PFSK-1 (cell line): ENCODE results near the gene ATP13A3.

ENCODE experiments used
- FOXP2 ChIP-seq: optimal IDR thresholded peaks from 2 replicates; pipeline ENCODE3; 2011; ENCODE audit warnings: borderline replicate concordance, control low read depth, inconsistent platforms; ENCODE audit not compliant: insufficient read depth; ENCODE audit errors: extremely low read length, extremely low read depth
- POLR2AphosphoS5 ChIP-seq: IDR thresholded peaks from 2 replicates; pipeline ENCODE4 v1.6.1; 2012; ENCODE audit warnings: low read depth, mild to moderate bottlenecking, control low read depth, low read length, moderate library complexity
- REST ChIP-seq, 2 experiments: IDR thresholded peaks; 2 replicates each; pipeline versions ENCODE4 v1.6.1 to v1.8.0; 2011 to 2012; ENCODE audit warnings: low read depth in 2 of 2, low read length in 2 of 2, control low read depth in 1 of 2, inconsistent platforms in 1 of 2, mild to moderate bottlenecking in 1 of 2, moderate library complexity in 1 of 2; ENCODE audit not compliant: insufficient read depth in 1 of 2
- SIN3A ChIP-seq: IDR thresholded peaks from 2 replicates; pipeline ENCODE4 v1.6.1; 2012; ENCODE audit warnings: mild to moderate bottlenecking, low read length, moderate library complexity, borderline replicate concordance; ENCODE audit not compliant: insufficient read depth
- TAF1 ChIP-seq: IDR thresholded peaks from 2 replicates; pipeline ENCODE4 v1.6.1; 2012; ENCODE audit warnings: low read length, control low read depth, borderline replicate concordance; ENCODE audit not compliant: insufficient read depth

Gene ATP13A3

GRCh38 chr3:194517333-194517732 is 30.5 kb upstream of the ATP13A3 start:
- TF ChIP-seq POLR2AphosphoS5 (no peak), TAF1 (no peak), SIN3A (no peak), FOXP2 (no peak), REST (IDR thresholded peaks at IDR 0.05; ENCODE audit: insufficient read depth in 1 of 2, low read depth in 2 of 2, low read length in 2 of 2) (no peak)

GRCh38 chr3:194514626-194515025 is 27.8 kb upstream of the ATP13A3 start:
- TF ChIP-seq FOXP2 (no peak), TAF1 (no peak), POLR2AphosphoS5 (no peak), REST (IDR thresholded peaks at IDR 0.05; ENCODE audit: insufficient read depth in 1 of 2, low read depth in 2 of 2, low read length in 2 of 2) (no peak), SIN3A (no peak)

- no peak for TF ChIP-seq FOXP2
- TF ChIP-seq SIN3A = no peak
- no peak for TF ChIP-seq POLR2AphosphoS5
- TF ChIP-seq TAF1 = no peak
- no peak for TF ChIP-seq REST (IDR thresholded peaks at IDR 0.05; ENCODE audit: insufficient read depth in 1 of 2, low read depth in 2 of 2, low read length in 2 of 2)
Measured at GRCh38 chr3:194512895-194513601, 26.2 kb upstream of the ATP13A3 start.

GRCh38 chr3:194508491-194509453 is 22.0 kb upstream of the ATP13A3 start:
- TF ChIP-seq POLR2AphosphoS5 (no peak), SIN3A (no peak), FOXP2 (no peak), REST (IDR thresholded peaks at IDR 0.05; ENCODE audit: insufficient read depth in 1 of 2, low read depth in 2 of 2, low read length in 2 of 2) (no peak), TAF1 (no peak)
